A673 (cell line): Measurements from ENCODE around the gene PDXP.

Source experiments
- CTCF ChIP-seq: fragments of 300-800, 200-600 bp; sonication (generic); conservative IDR thresholded peaks from 2 replicates; pipeline ENCODE4 v1.5.1; 2017; ENCODE audit warnings: low read depth, mild to moderate bottlenecking, antibody characterized with exemption, low read length, moderate library complexity, mixed read lengths
- EZH2 ChIP-seq: fragments of 200-600 bp; sonication (generic); IDR thresholded peaks from 2 replicates; pipeline ENCODE4 v1.6.1; 2017; ENCODE audit warnings: borderline replicate concordance, low read depth, mild to moderate bottlenecking, mixed read lengths, antibody characterized with exemption, low read length; ENCODE audit not compliant: poor library complexity, severe bottlenecking

- TF ChIP-seq CTCF (no peak), EZH2 (no peak)
Measured at GRCh38 chr22:37624017-37624365, 34.5 kb upstream of the PDXP start.
